HAP-1 (cell line): Measurements from ENCODE around the gene SUPT5H.
A peak's percentile ranks its signal among the peaks of the same experiment; 100 is the strongest.

ENCODE experiments used
- DNase-seq, 2 experiments: peaks; one replicate each; pipeline ENCODE4 v3.0.0-alpha.2; 2016 to 2020; ENCODE audit warnings: low spot score in 2 of 2
- H3K27me3 ChIP-seq: fragments of 250-450 bp; sonication (Bioruptor Pico); 2 replicates; pipeline ENCODE4 v1.5.1; 2020; ENCODE audit warnings: low read depth, mild to moderate bottlenecking, moderate library complexity
- H3K36me3 ChIP-seq: fragments of 250-450 bp; sonication (Bioruptor Pico); replicated peaks from 2 replicates; pipeline ENCODE4 v1.5.1; 2020; ENCODE audit warnings: mild to moderate bottlenecking
- H3K4me1 ChIP-seq: fragments of 250-450 bp; sonication (Bioruptor Pico); 2 replicates; pipeline ENCODE4 v1.5.1; 2020; ENCODE audit warnings: mild to moderate bottlenecking
- H3K4me3 ChIP-seq: fragments of 250-450 bp; sonication (Bioruptor Pico); 2 replicates; pipeline ENCODE4 v1.5.1; 2020; ENCODE audit warnings: mild to moderate bottlenecking, moderate library complexity
- H3K9me3 ChIP-seq: fragments of 250-450 bp; sonication (Bioruptor Pico); 2 replicates; pipeline ENCODE4 v1.5.1; 2020; ENCODE audit warnings: mild to moderate bottlenecking, moderate library complexity
- in situ Hi-C: fragments of 300-500 bp; cut with MboI; formaldehyde crosslinking; loops from 3 replicates; pipeline ENCODE4 v1.14.3; 2020; ENCODE audit warnings: low sequenced_read_pairs, inconsistent platforms, mixed read lengths

SUPT5H gene

GRCh38 chr19:39509233-39509632, 63.9 kb downstream of the SUPT5H start:
- Histone ChIP-seq H3K27me3 (no peaks in the 10 kb centered on the region), H3K36me3 (no peaks in the 10 kb centered on the region), H3K9me3 (no peaks in the 10 kb centered on the region; the same call in 1 of the 2 replicates), H3K4me3 (no peak overlapping the region), H3K4me1 (peaks cover 5% of the 10 kb centered on the region)
- in situ Hi-C loops: no loop called here
- DNase-seq: no peak

GRCh38 chr19:39512988-39513387, 67.6 kb downstream of the SUPT5H start:
- H3K4me1 ChIP-seq: peaks cover 3% of the 10 kb centered on the region; the same call in 1 of the 2 replicates
- no peaks in the 10 kb centered on the region for H3K36me3 ChIP-seq
- no peak for DNase-seq
- H3K27me3 ChIP-seq: no peaks in the 10 kb centered on the region
- H3K4me3 ChIP-seq: no peak overlapping the region
- in situ Hi-C loops: no loop called here
- H3K9me3 ChIP-seq: no peaks in the 10 kb centered on the region

- Histone ChIP-seq H3K4me3 (peak within 1 kb of the TSS; percentile 8; the same call in 1 of the 2 replicates), H3K9me3 (no peaks in the 10 kb centered on the region), H3K4me1 (peaks cover 11% of the 10 kb centered on the region), H3K27me3 (no peaks in the 10 kb centered on the region), H3K36me3 (no peaks in the 10 kb centered on the region)
- DNase-seq: peak in 1 of 2 experiments; percentile 42
- in situ Hi-C loops: no loop called here
Measured at GRCh38 chr19:39514840-39515550, 69.6 kb downstream of the SUPT5H start, which contains the start of gene SELENOV. Gene SELENOV (plus strand): TSS chr19:39515139. CDS start chr19:39515213, 74 bp downstream.

- Histone ChIP-seq H3K36me3 (no peaks in the 10 kb centered on the region), H3K9me3 (no peaks in the 10 kb centered on the region), H3K4me3 (no peak overlapping the region), H3K27me3 (no peaks in the 10 kb centered on the region), H3K4me1 (peaks cover 16% of the 10 kb centered on the region)
- no peak for DNase-seq
- in situ Hi-C loops: no loop called here
Measured at GRCh38 chr19:39515551-39516191, 70.3 kb downstream of the SUPT5H start.

- Histone ChIP-seq H3K9me3 (no peaks in the 10 kb centered on the region), H3K4me1 (peaks cover 16% of the 10 kb centered on the region), H3K27me3 (no peaks in the 10 kb centered on the region), H3K4me3 (no peak overlapping the region), H3K36me3 (no peaks in the 10 kb centered on the region)
- no peak for DNase-seq
- in situ Hi-C loops: no loop called here
Measured at GRCh38 chr19:39516270-39516669, 70.9 kb downstream of the SUPT5H start.

GRCh38 chr19:39517432-39517831, 72.0 kb downstream of the SUPT5H start:
- Histone ChIP-seq H3K27me3 (no peaks in the 10 kb centered on the region), H3K4me1 (peaks cover 16% of the 10 kb centered on the region), H3K9me3 (no peaks in the 10 kb centered on the region), H3K4me3 (no peak overlapping the region), H3K36me3 (no peaks in the 10 kb centered on the region)
- in situ Hi-C loops: no loop called here
- no peak for DNase-seq

- no peaks in the 10 kb centered on the region for H3K36me3 ChIP-seq
- DNase-seq: no peak
- no peaks in the 10 kb centered on the region for H3K9me3 ChIP-seq
- H3K27me3 ChIP-seq: no peaks in the 10 kb centered on the region
- in situ Hi-C loops: no loop called here
- peaks cover 16% of the 10 kb centered on the region for H3K4me1 ChIP-seq
- H3K4me3 ChIP-seq: no peak overlapping the region
Measured at GRCh38 chr19:39518458-39518857, 73.1 kb downstream of the SUPT5H start.

GRCh38 chr19:39518975-39519374, 73.6 kb downstream of the SUPT5H start:
- Histone ChIP-seq H3K36me3 (no peaks in the 10 kb centered on the region), H3K4me1 (peaks cover 16% of the 10 kb centered on the region), H3K9me3 (no peaks in the 10 kb centered on the region), H3K27me3 (no peaks in the 10 kb centered on the region), H3K4me3 (no peak overlapping the region)
- in situ Hi-C loops: no loop called here
- DNase-seq: no peak

GRCh38 chr19:39520541-39521484, 75.4 kb downstream of the SUPT5H start:
- Histone ChIP-seq H3K4me3 (no peak overlapping the region), H3K27me3 (no peaks in the 10 kb centered on the region), H3K36me3 (no peaks in the 10 kb centered on the region), H3K9me3 (no peaks in the 10 kb centered on the region), H3K4me1 (peaks cover 16% of the 10 kb centered on the region)
- no peak for DNase-seq
- in situ Hi-C loops: no loop called here

- H3K4me3 ChIP-seq: no peak overlapping the region
- no peak for DNase-seq
- no peaks in the 10 kb centered on the region for H3K27me3 ChIP-seq
- H3K9me3 ChIP-seq: no peaks in the 10 kb centered on the region
- H3K4me1 ChIP-seq: peaks cover 16% of the 10 kb centered on the region
- no peaks in the 10 kb centered on the region for H3K36me3 ChIP-seq
- in situ Hi-C loops: no loop called here
Measured at GRCh38 chr19:39524495-39524894, 79.1 kb downstream of the SUPT5H start.

- no peaks in the 10 kb centered on the region for H3K27me3 ChIP-seq
- no peaks in the 10 kb centered on the region for H3K36me3 ChIP-seq
- DNase-seq: no peak
- H3K4me3 ChIP-seq: no peak overlapping the region
- H3K4me1 ChIP-seq: peaks cover 13% of the 10 kb centered on the region
- in situ Hi-C loops: no loop called here
- no peaks in the 10 kb centered on the region for H3K9me3 ChIP-seq
Measured at GRCh38 chr19:39525205-39525604, 79.8 kb downstream of the SUPT5H start.
